HepG2 (cell line): Measurements from ENCODE around the gene LRRN3. TPM values are rescaled to one million over a fixed set of nuclear protein-coding genes. Genes with fewer than 3 reads are reported as not detected.

Experiments
- ARID2 ChIP-seq: sonication (generic); formaldehyde crosslinking; IDR thresholded peaks from 2 replicates; pipeline ENCODE4 v1.8.1; 2022; ENCODE audit warnings: mild to moderate bottlenecking, missing genetic modification reagents, borderline replicate concordance
- CCAR2 ChIP-seq: fragments of 200-400 bp; formaldehyde crosslinking; optimal IDR thresholded peaks from 2 replicates; pipeline ENCODE3; 2018; ENCODE audit warnings: low read depth, mild to moderate bottlenecking, low read length, moderate library complexity
- CREM ChIP-seq, 2 experiments: sonication (generic) in 1 of 2; formaldehyde crosslinking in 1 of 2; IDR thresholded peaks; 2 replicates each; pipeline versions ENCODE4 v1.4.0 to v1.6.1; 2016 to 2020; ENCODE audit warnings: antibody characterized with exemption in 1 of 2, mild to moderate bottlenecking in 1 of 2, missing genetic modification reagents in 1 of 2
- HOXD1 ChIP-seq: sonication (generic); formaldehyde crosslinking; IDR thresholded peaks from 2 replicates; pipeline ENCODE4 v1.5.0; 2020; ENCODE audit warnings: missing genetic modification reagents
- KDM5B ChIP-seq: sonication (generic); formaldehyde crosslinking; IDR thresholded peaks from 2 replicates; pipeline ENCODE4 v1.4.0; 2020; ENCODE audit warnings: missing genetic modification reagents, mild to moderate bottlenecking, borderline replicate concordance
- MIER2 ChIP-seq: IDR thresholded peaks from 2 replicates; pipeline ENCODE4 v1.6.1; 2016; ENCODE audit warnings: missing biosample characterization, missing genetic modification reagents
- SATB2 ChIP-seq: sonication (generic); formaldehyde crosslinking; IDR thresholded peaks from 2 replicates; pipeline ENCODE4 v1.5.0; 2020; ENCODE audit warnings: missing genetic modification reagents
- SRSF9 ChIP-seq: fragments of 200-400 bp; formaldehyde crosslinking; IDR thresholded peaks from 2 replicates; pipeline ENCODE4 v1.6.1; 2018; ENCODE audit warnings: borderline replicate concordance, mild to moderate bottlenecking, low read depth, low read length; ENCODE audit not compliant: insufficient read depth, poor library complexity, severe bottlenecking
- ZFX ChIP-seq: sonication (generic); formaldehyde crosslinking; IDR thresholded peaks from 2 replicates; pipeline ENCODE4 v1.4.0; 2020; ENCODE audit warnings: mild to moderate bottlenecking, low read depth, missing genetic modification reagents, moderate library complexity
- ZNF281 ChIP-seq: sonication (generic); formaldehyde crosslinking; IDR thresholded peaks from 2 replicates; pipeline ENCODE4 v1.4.0; 2020; ENCODE audit warnings: missing genetic modification reagents, borderline replicate concordance
- ZNF709 ChIP-seq: sonication (generic); formaldehyde crosslinking; IDR thresholded peaks from 2 replicates; pipeline ENCODE4 v1.5.0; 2020; ENCODE audit warnings: mild to moderate bottlenecking, missing genetic modification reagents
- ZNF781 ChIP-seq: sonication (generic); formaldehyde crosslinking; IDR thresholded peaks from 2 replicates; pipeline ENCODE4 v1.5.1; 2020; ENCODE audit warnings: borderline replicate concordance, mild to moderate bottlenecking, missing genetic modification reagents; ENCODE audit errors: not compliant biosample characterization
- polyA plus RNA-seq, 8 experiments: library from polyadenylated mRNA; depleted of rRNA in 3 of 8; stranded (reverse) in 7 of 8; unstranded in 1 of 8; fragments of >200 nt; fragmentation: Illumina TruSeq in 4 of 8; extraction: Trizol in 4 of 8; gene quantifications; 2 replicates each; pipeline versions ENCODE4 v1.2.1 to v1.2.3, GENCODE V29; 2011 to 2016; ENCODE audit warnings: low read depth in 4 of 8, missing spikeins in 1 of 8, mixed read lengths in 1 of 8; ENCODE audit not compliant: insufficient read depth in 1 of 8
- total RNA-seq, 5 experiments: library from RNA; depleted of rRNA; stranded (reverse); fragments of >200 nt; fragmentation: Illumina TruSeq; extraction: Trizol; gene quantifications; 2 replicates each; pipeline ENCODE4 v1.2.3, GENCODE V29; 2016; ENCODE audit warnings: low read depth in 1 of 5
- TF ChIP-seq, protein P1 (sequence below), 2 experiments: sonication (generic) in 1 of 2; formaldehyde crosslinking in 1 of 2; IDR thresholded peaks; 2 replicates each; pipeline versions ENCODE4 v1.6.1 to v1.9.0; 2014 to 2022; ENCODE audit warnings: antibody characterized with exemption in 1 of 2, borderline replicate concordance in 1 of 2, inconsistent platforms in 1 of 2, low read depth in 1 of 2, missing genetic modification reagents in 1 of 2
- TF ChIP-seq, protein P2 (sequence below): sonication (generic); formaldehyde crosslinking; IDR thresholded peaks from 2 replicates; pipeline ENCODE4 v1.8.1; 2022; ENCODE audit warnings: low read depth, mild to moderate bottlenecking, missing genetic modification reagents

Gene LRRN3
- total and polyA plus RNA-seq, 2 of the 13 experiments (the other 11 are each of a cell fraction or from before 2014, with no cell fraction given), result 0.07 TPM; not detected in 1

- TF ChIP-seq, protein P1, sequence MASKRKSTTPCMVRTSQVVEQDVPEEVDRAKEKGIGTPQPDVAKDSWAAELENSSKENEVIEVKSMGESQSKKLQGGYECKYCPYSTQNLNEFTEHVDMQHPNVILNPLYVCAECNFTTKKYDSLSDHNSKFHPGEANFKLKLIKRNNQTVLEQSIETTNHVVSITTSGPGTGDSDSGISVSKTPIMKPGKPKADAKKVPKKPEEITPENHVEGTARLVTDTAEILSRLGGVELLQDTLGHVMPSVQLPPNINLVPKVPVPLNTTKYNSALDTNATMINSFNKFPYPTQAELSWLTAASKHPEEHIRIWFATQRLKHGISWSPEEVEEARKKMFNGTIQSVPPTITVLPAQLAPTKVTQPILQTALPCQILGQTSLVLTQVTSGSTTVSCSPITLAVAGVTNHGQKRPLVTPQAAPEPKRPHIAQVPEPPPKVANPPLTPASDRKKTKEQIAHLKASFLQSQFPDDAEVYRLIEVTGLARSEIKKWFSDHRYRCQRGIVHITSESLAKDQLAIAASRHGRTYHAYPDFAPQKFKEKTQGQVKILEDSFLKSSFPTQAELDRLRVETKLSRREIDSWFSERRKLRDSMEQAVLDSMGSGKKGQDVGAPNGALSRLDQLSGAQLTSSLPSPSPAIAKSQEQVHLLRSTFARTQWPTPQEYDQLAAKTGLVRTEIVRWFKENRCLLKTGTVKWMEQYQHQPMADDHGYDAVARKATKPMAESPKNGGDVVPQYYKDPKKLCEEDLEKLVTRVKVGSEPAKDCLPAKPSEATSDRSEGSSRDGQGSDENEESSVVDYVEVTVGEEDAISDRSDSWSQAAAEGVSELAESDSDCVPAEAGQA (IDR thresholded peaks at IDR 0.05; ENCODE audit: low read depth), result no peak
- TF ChIP-seq, protein P1 (CRISPR knock-in tag; IDR thresholded peaks at IDR 0.05; ENCODE audit: borderline replicate concordance), result no peak
- TF ChIP-seq KDM5B, result no peak
- TF ChIP-seq CCAR2, result no peak
- no peak for TF ChIP-seq ZNF281 (CRISPR knock-in tag)
- no peak for TF ChIP-seq ZFX (CRISPR knock-in tag)
- no peak for TF ChIP-seq CREM (IDR thresholded peaks at IDR 0.05)
- TF ChIP-seq CREM (CRISPR knock-in tag; IDR thresholded peaks at IDR 0.05), result no peak
- no peak for TF ChIP-seq ZNF781 (CRISPR knock-in tag)
- TF ChIP-seq MIER2 (CRISPR knock-in tag), result no peak
- no peak for TF ChIP-seq ARID2 (CRISPR knock-in tag)
- no peak for TF ChIP-seq SATB2
- TF ChIP-seq SRSF9, result no peak
- TF ChIP-seq, protein P2, sequence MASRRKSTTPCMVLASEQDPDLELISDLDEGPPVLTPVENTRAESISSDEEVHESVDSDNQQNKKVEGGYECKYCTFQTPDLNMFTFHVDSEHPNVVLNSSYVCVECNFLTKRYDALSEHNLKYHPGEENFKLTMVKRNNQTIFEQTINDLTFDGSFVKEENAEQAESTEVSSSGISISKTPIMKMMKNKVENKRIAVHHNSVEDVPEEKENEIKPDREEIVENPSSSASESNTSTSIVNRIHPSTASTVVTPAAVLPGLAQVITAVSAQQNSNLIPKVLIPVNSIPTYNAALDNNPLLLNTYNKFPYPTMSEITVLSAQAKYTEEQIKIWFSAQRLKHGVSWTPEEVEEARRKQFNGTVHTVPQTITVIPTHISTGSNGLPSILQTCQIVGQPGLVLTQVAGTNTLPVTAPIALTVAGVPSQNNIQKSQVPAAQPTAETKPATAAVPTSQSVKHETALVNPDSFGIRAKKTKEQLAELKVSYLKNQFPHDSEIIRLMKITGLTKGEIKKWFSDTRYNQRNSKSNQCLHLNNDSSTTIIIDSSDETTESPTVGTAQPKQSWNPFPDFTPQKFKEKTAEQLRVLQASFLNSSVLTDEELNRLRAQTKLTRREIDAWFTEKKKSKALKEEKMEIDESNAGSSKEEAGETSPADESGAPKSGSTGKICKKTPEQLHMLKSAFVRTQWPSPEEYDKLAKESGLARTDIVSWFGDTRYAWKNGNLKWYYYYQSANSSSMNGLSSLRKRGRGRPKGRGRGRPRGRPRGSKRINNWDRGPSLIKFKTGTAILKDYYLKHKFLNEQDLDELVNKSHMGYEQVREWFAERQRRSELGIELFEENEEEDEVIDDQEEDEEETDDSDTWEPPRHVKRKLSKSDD (CRISPR knock-in tag), result no peak
- TF ChIP-seq ZNF709 (CRISPR knock-in tag), result no peak
- TF ChIP-seq HOXD1, result no peak
Observed at GRCh38 chr7:111140091-111140865, 49.4 kb downstream of the LRRN3 start (continued).
